HepG2 (cell line): ENCODE data around the gene FBN3. TPM values are rescaled to one million over a fixed set of nuclear protein-coding genes. Genes with fewer than 3 reads are reported as not detected.

Source experiments
- E2F2 ChIP-seq: sonication (generic); formaldehyde crosslinking; IDR thresholded peaks from 2 replicates; pipeline ENCODE4 v1.4.0; 2020; ENCODE audit warnings: missing genetic modification reagents, borderline replicate concordance
- KDM1A ChIP-seq: IDR thresholded peaks from 2 replicates; pipeline ENCODE4 v1.6.1; 2016; ENCODE audit warnings: missing compliant biosample characterization
- NR1H2 ChIP-seq: sonication (generic); formaldehyde crosslinking; IDR thresholded peaks from 2 replicates; pipeline ENCODE4 v1.8.1; 2022; ENCODE audit warnings: low read depth, missing genetic modification reagents, borderline replicate concordance
- PATZ1 ChIP-seq: sonication (generic); formaldehyde crosslinking; IDR thresholded peaks from 2 replicates; pipeline ENCODE4 v1.4.0; 2020; ENCODE audit warnings: missing genetic modification reagents
- SOX13 ChIP-seq, 3 experiments: fragments of 450-650 bp in 1 of 3; sonication (generic) in 1 of 3; formaldehyde crosslinking in 1 of 3; IDR thresholded peaks in 2 of 3; conservative IDR thresholded peaks in 1 of 3; 2 replicates each; pipeline versions ENCODE4 v1.5.0 to v1.6.1; 2016 to 2020; ENCODE audit warnings: antibody characterized with exemption in 1 of 3, mild to moderate bottlenecking in 1 of 3, missing compliant biosample characterization in 1 of 3, missing genetic modification reagents in 1 of 3, moderate library complexity in 1 of 3
- TFE3 ChIP-seq: IDR thresholded peaks from 2 replicates; pipeline ENCODE4 v1.6.1; 2016
- ZNF430 ChIP-seq: sonication (generic); formaldehyde crosslinking; IDR thresholded peaks from 2 replicates; pipeline ENCODE4 v1.9.0; 2021; ENCODE audit warnings: mild to moderate bottlenecking, missing genetic modification reagents
- ZNF629 ChIP-seq: sonication (generic); formaldehyde crosslinking; conservative IDR thresholded peaks from 2 replicates; pipeline ENCODE4 v1.5.0; 2020; ENCODE audit warnings: missing genetic modification reagents
- ZNF674 ChIP-seq: sonication (generic); formaldehyde crosslinking; IDR thresholded peaks from 2 replicates; pipeline ENCODE4 v1.5.0; 2020; ENCODE audit warnings: low read depth, mild to moderate bottlenecking, missing genetic modification reagents
- ZNF772 ChIP-seq: sonication (generic); formaldehyde crosslinking; IDR thresholded peaks from 2 replicates; pipeline ENCODE4 v1.5.0; 2020; ENCODE audit warnings: mild to moderate bottlenecking, missing genetic modification reagents
- polyA plus RNA-seq, 8 experiments: library from polyadenylated mRNA; depleted of rRNA in 3 of 8; stranded (reverse) in 7 of 8; unstranded in 1 of 8; fragments of >200 nt; fragmentation: Illumina TruSeq in 4 of 8; extraction: Trizol in 4 of 8; gene quantifications; 2 replicates each; pipeline versions ENCODE4 v1.2.1 to v1.2.3, GENCODE V29; 2011 to 2016; ENCODE audit warnings: low read depth in 4 of 8, missing spikeins in 1 of 8, mixed read lengths in 1 of 8; ENCODE audit not compliant: insufficient read depth in 1 of 8
- total RNA-seq, 5 experiments: library from RNA; depleted of rRNA; stranded (reverse); fragments of >200 nt; fragmentation: Illumina TruSeq; extraction: Trizol; gene quantifications; 2 replicates each; pipeline ENCODE4 v1.2.3, GENCODE V29; 2016; ENCODE audit warnings: low read depth in 1 of 5
- TF ChIP-seq, protein P1 (sequence below): sonication (generic); formaldehyde crosslinking; conservative IDR thresholded peaks from 2 replicates; pipeline ENCODE4 v1.4.0; 2020; ENCODE audit warnings: mild to moderate bottlenecking, missing genetic modification reagents, moderate library complexity
- TF ChIP-seq, protein P2 (sequence below): IDR thresholded peaks from 2 replicates; pipeline ENCODE4 v1.4.0; 2020; ENCODE audit warnings: mild to moderate bottlenecking, missing genetic modification reagents
- TF ChIP-seq, protein P3 (sequence below): sonication (generic); formaldehyde crosslinking; IDR thresholded peaks from 2 replicates; pipeline ENCODE4 v1.8.0; 2022; ENCODE audit warnings: mild to moderate bottlenecking, missing genetic modification reagents, borderline replicate concordance

FBN3 gene
- total and polyA plus RNA-seq, 2 of the 13 experiments (the other 11 are each of a cell fraction or from before 2014, with no cell fraction given) = 0.20 to 1.3 TPM

GRCh38 chr19:8158411-8159074 is 9.2 kb upstream of the FBN3 start (continued):
- TF ChIP-seq ZNF629 (CRISPR knock-in tag) = 0 out of 2 replicates have a peak, but pooled peaks have one; percentile 26
- TF ChIP-seq SOX13 (IDR thresholded peaks at IDR 0.05) = no peak
- TF ChIP-seq SOX13 (CRISPR knock-in tag; conservative IDR thresholded peaks at IDR 0.05 in 1 of 2, IDR thresholded peaks at IDR 0.05 in 1 of 2) = peak in 1 of 2 experiments; percentile 7; a peak in 1 of 4 replicates
- TF ChIP-seq, protein P1, sequence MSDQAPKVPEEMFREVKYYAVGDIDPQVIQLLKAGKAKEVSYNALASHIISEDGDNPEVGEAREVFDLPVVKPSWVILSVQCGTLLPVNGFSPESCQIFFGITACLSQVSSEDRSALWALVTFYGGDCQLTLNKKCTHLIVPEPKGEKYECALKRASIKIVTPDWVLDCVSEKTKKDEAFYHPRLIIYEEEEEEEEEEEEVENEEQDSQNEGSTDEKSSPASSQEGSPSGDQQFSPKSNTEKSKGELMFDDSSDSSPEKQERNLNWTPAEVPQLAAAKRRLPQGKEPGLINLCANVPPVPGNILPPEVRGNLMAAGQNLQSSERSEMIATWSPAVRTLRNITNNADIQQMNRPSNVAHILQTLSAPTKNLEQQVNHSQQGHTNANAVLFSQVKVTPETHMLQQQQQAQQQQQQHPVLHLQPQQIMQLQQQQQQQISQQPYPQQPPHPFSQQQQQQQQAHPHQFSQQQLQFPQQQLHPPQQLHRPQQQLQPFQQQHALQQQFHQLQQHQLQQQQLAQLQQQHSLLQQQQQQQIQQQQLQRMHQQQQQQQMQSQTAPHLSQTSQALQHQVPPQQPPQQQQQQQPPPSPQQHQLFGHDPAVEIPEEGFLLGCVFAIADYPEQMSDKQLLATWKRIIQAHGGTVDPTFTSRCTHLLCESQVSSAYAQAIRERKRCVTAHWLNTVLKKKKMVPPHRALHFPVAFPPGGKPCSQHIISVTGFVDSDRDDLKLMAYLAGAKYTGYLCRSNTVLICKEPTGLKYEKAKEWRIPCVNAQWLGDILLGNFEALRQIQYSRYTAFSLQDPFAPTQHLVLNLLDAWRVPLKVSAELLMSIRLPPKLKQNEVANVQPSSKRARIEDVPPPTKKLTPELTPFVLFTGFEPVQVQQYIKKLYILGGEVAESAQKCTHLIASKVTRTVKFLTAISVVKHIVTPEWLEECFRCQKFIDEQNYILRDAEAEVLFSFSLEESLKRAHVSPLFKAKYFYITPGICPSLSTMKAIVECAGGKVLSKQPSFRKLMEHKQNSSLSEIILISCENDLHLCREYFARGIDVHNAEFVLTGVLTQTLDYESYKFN (CRISPR knock-in tag) = peak; percentile 31; the same call in 1 of the 2 replicates
- TF ChIP-seq E2F2 (CRISPR knock-in tag) = 0 out of 2 replicates have a peak, but pooled peaks have one; percentile 38
- TF ChIP-seq, protein P2, sequence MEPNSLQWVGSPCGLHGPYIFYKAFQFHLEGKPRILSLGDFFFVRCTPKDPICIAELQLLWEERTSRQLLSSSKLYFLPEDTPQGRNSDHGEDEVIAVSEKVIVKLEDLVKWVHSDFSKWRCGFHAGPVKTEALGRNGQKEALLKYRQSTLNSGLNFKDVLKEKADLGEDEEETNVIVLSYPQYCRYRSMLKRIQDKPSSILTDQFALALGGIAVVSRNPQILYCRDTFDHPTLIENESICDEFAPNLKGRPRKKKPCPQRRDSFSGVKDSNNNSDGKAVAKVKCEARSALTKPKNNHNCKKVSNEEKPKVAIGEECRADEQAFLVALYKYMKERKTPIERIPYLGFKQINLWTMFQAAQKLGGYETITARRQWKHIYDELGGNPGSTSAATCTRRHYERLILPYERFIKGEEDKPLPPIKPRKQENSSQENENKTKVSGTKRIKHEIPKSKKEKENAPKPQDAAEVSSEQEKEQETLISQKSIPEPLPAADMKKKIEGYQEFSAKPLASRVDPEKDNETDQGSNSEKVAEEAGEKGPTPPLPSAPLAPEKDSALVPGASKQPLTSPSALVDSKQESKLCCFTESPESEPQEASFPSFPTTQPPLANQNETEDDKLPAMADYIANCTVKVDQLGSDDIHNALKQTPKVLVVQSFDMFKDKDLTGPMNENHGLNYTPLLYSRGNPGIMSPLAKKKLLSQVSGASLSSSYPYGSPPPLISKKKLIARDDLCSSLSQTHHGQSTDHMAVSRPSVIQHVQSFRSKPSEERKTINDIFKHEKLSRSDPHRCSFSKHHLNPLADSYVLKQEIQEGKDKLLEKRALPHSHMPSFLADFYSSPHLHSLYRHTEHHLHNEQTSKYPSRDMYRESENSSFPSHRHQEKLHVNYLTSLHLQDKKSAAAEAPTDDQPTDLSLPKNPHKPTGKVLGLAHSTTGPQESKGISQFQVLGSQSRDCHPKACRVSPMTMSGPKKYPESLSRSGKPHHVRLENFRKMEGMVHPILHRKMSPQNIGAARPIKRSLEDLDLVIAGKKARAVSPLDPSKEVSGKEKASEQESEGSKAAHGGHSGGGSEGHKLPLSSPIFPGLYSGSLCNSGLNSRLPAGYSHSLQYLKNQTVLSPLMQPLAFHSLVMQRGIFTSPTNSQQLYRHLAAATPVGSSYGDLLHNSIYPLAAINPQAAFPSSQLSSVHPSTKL (CRISPR knock-in tag) = peak; percentile 32; the same call in 1 of the 2 replicates
- no peak for TF ChIP-seq ZNF772
- no peak for TF ChIP-seq ZNF674
- no peak; the same call in 1 of the 2 replicates for TF ChIP-seq PATZ1
- TF ChIP-seq, protein P3, sequence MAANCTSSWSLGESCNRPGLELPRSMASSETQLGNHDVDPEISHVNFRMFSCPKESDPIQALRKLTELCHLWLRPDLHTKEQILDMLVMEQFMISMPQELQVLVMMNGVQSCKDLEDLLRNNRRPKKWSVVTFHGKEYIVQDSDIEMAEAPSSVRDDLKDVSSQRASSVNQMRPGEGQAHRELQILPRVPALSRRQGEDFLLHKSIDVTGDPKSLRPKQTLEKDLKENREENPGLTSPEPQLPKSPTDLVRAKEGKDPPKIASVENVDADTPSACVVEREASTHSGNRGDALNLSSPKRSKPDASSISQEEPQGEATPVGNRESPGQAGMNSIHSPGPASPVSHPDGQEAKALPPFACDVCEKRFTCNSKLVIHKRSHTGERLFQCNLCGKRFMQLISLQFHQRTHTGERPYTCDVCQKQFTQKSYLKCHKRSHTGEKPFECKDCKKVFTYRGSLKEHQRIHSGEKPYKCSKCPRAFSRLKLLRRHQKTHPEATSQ (CRISPR knock-in tag) = no peak
- no peak for TF ChIP-seq ZNF430 (CRISPR knock-in tag)
- peak; percentile 96 for TF ChIP-seq KDM1A (CRISPR knock-in tag)
- no peak for TF ChIP-seq NR1H2 (CRISPR knock-in tag)
- TF ChIP-seq TFE3 (CRISPR knock-in tag) = peak; percentile 48; the same call in 1 of the 2 replicates
